SK-N-MC (cell line): ENCODE results near the gene KRTAP10-10.
"Not testable (repeated sequence)": the region's sequence is repeated elsewhere in the genome, so short reads cannot be mapped to it uniquely, and the experiment has no call there.

Experiments
- DNase-seq: peaks from one replicate; pipeline ENCODE4 v3.0.0-alpha.2; 2011; ENCODE audit warnings: low read depth, low spot score
- H3K27ac ChIP-seq: fragments of 200-600 bp; sonication (generic); 2 replicates; pipeline ENCODE4 v1.5.1; 2016; ENCODE audit warnings: mixed run types
- H3K36me3 ChIP-seq: fragments of 200-600 bp; sonication (generic); 2 replicates; pipeline ENCODE4 v1.6.1; 2017; ENCODE audit warnings: antibody characterized with exemption, low read length, mixed read lengths; ENCODE audit not compliant: insufficient read depth
- H3K4me3 ChIP-seq: fragments of 200-600 bp; sonication (generic); 2 replicates; pipeline ENCODE4 v1.5.1; 2016
- H3K9ac ChIP-seq: fragments of 200-600 bp; sonication (generic); 2 replicates; pipeline ENCODE4 v1.8.0; 2017; ENCODE audit warnings: mixed run types, mixed read lengths; ENCODE audit not compliant: insufficient read length
- H3K9me3 ChIP-seq: fragments of 200-600 bp; sonication (generic); 2 replicates; pipeline ENCODE4 v1.6.1; 2017; ENCODE audit warnings: low read depth, mild to moderate bottlenecking, antibody characterized with exemption, low read length, moderate library complexity, mixed read lengths
- EZH2 ChIP-seq: fragments of 200-600 bp; sonication (generic); IDR thresholded peaks from one replicate; pipeline ENCODE4 v1.6.1; 2017; ENCODE audit warnings: antibody characterized with exemption
- FOXP2 ChIP-seq: optimal IDR thresholded peaks from 2 replicates; pipeline ENCODE3; 2011; ENCODE audit warnings: mild to moderate bottlenecking, moderate library complexity; ENCODE audit not compliant: insufficient read depth; ENCODE audit errors: extremely low read length, control extremely low read depth
- POLR2AphosphoS5 ChIP-seq: IDR thresholded peaks from 2 replicates; pipeline ENCODE4 v1.6.1; 2012; ENCODE audit warnings: mild to moderate bottlenecking, low read depth, low read length, borderline replicate concordance

Gene KRTAP10-10

GRCh38 chr21:44617071-44617501 lies 20.1 kb upstream of the KRTAP10-10 start:
- no peak for DNase-seq
- Histone ChIP-seq H3K4me3 (no peak overlapping the region), H3K9ac (no peak overlapping the region), H3K9me3 (peaks cover 5% of the 10 kb centered on the region; the same call in 1 of the 2 replicates), H3K36me3 (peaks cover 8% of the 10 kb centered on the region; the same call in 1 of the 2 replicates), H3K27ac (no peak overlapping the region)
- TF ChIP-seq FOXP2 (no peak), POLR2AphosphoS5 (no peak)

GRCh38 chr21:44618504-44618903 lies 18.7 kb upstream of the KRTAP10-10 start:
- no peak for DNase-seq
- Histone ChIP-seq H3K9ac (no peak overlapping the region), H3K27ac (no peak overlapping the region), H3K4me3 (no peak overlapping the region), H3K9me3 (peaks cover 12% of the 10 kb centered on the region), H3K36me3 (0 out of 2 replicates have a peak, but pooled peaks cover 8% of the 10 kb centered on the region)
- TF ChIP-seq FOXP2, result no peak

- H3K9ac ChIP-seq, result no peak overlapping the region
- H3K27ac ChIP-seq, result no peak overlapping the region
- peaks cover 12% of the 10 kb centered on the region for H3K9me3 ChIP-seq
- no peak overlapping the region for H3K4me3 ChIP-seq
- no peak for TF ChIP-seq POLR2AphosphoS5
- no peak for TF ChIP-seq EZH2
- TF ChIP-seq FOXP2, result no peak
- H3K36me3 ChIP-seq, result 0 out of 2 replicates have a peak, but pooled peaks cover 8% of the 10 kb centered on the region
- no peak for DNase-seq
Measured at GRCh38 chr21:44618909-44619308, 18.2 kb upstream of the KRTAP10-10 start.

GRCh38 chr21:44619886-44620285 lies 17.3 kb upstream of the KRTAP10-10 start:
- no peak for TF ChIP-seq POLR2AphosphoS5
- TF ChIP-seq FOXP2, result no peak
- no peak for TF ChIP-seq EZH2
- Histone ChIP-seq H3K9ac (no peak overlapping the region), H3K36me3 (0 out of 2 replicates have a peak, but pooled peaks cover 8% of the 10 kb centered on the region), H3K27ac (no peak overlapping the region), H3K4me3 (no peak overlapping the region), H3K9me3 (peaks cover 13% of the 10 kb centered on the region)
- DNase-seq, result no peak

GRCh38 chr21:44623575-44623974 lies 13.6 kb upstream of the KRTAP10-10 start:
- H3K36me3 ChIP-seq, result 0 out of 2 replicates have a peak, but pooled peaks cover 8% of the 10 kb centered on the region
- no peak for DNase-seq
- peaks cover 15% of the 10 kb centered on the region for H3K9me3 ChIP-seq
- H3K9ac ChIP-seq, result no peak overlapping the region
- H3K27ac ChIP-seq, result no peak overlapping the region
- no peak overlapping the region for H3K4me3 ChIP-seq
- TF ChIP-seq FOXP2, result no peak
- no peak for TF ChIP-seq EZH2
- TF ChIP-seq POLR2AphosphoS5, result no peak

GRCh38 chr21:44625756-44626155 lies 11.4 kb upstream of the KRTAP10-10 start:
- no peak overlapping the region for H3K27ac ChIP-seq
- no peak for TF ChIP-seq POLR2AphosphoS5
- TF ChIP-seq FOXP2, result no peak
- TF ChIP-seq EZH2, result no peak
- H3K9ac ChIP-seq, result no peak overlapping the region
- DNase-seq, result no peak
- peaks cover 16% of the 10 kb centered on the region; the same call in 1 of the 2 replicates for H3K36me3 ChIP-seq
- peaks cover 10% of the 10 kb centered on the region for H3K9me3 ChIP-seq
- no peak overlapping the region for H3K4me3 ChIP-seq

- DNase-seq, result no peak
- Histone ChIP-seq H3K4me3 (no peak overlapping the region), H3K9me3 (peaks cover 10% of the 10 kb centered on the region), H3K27ac (no peak overlapping the region), H3K36me3 (peaks cover 16% of the 10 kb centered on the region; the same call in 1 of the 2 replicates), H3K9ac (no peak overlapping the region)
- TF ChIP-seq EZH2, result no peak
- TF ChIP-seq POLR2AphosphoS5, result no peak
- no peak for TF ChIP-seq FOXP2
Measured at GRCh38 chr21:44626262-44626661, 10.9 kb upstream of the KRTAP10-10 start.

GRCh38 chr21:44626673-44627143 lies 10.4 kb upstream of the KRTAP10-10 start, which contains the start of gene KRTAP10-9:
KRTAP10-9 (plus strand) TSS chr21:44627093; CDS start chr21:44627172, 79 bp downstream.
- H3K9me3 ChIP-seq, result peaks cover 10% of the 10 kb centered on the region
- no peak for TF ChIP-seq EZH2
- no peak for TF ChIP-seq POLR2AphosphoS5
- no peak for TF ChIP-seq FOXP2

GRCh38 chr21:44627181-44627822 lies 9.9 kb upstream of the KRTAP10-10 start:
- peaks cover 19% of the 10 kb centered on the region for H3K36me3 ChIP-seq
- not testable (repeated sequence) for H3K9ac ChIP-seq, H3K9me3 ChIP-seq, H3K4me3 ChIP-seq, DNase-seq, H3K27ac ChIP-seq

More at GRCh38 chr21:44626673-44627143, 10.4 kb upstream of the KRTAP10-10 start, which contains the start of gene KRTAP10-9:
- Histone ChIP-seq H3K27ac (no peak within 1 kb of the TSS), H3K36me3 (peaks cover 16% of the 10 kb centered on the region; the same call in 1 of the 2 replicates), H3K4me3 (no peak within 1 kb of the TSS), H3K9ac (no peak within 1 kb of the TSS)
- no peak for DNase-seq

- H3K36me3 ChIP-seq, result peaks cover 19% of the 10 kb centered on the region
- not testable (repeated sequence) for H3K27ac ChIP-seq, H3K9ac ChIP-seq, H3K4me3 ChIP-seq, H3K9me3 ChIP-seq, DNase-seq
Measured at GRCh38 chr21:44627831-44628233, 9.3 kb upstream of the KRTAP10-10 start.
